Astrocyte (in vitro differentiated cells and primary cell): ENCODE measurements around the gene AMER2.

ENCODE experiments used
- EZH2 ChIP-seq: IDR thresholded peaks from 2 replicates; pipeline ENCODE4 v1.6.1; 2012; ENCODE audit warnings: mild to moderate bottlenecking, low read length, inconsistent platforms; ENCODE audit not compliant: insufficient read depth
- TF ChIP-seq, protein P1 (sequence below): IDR thresholded peaks from 2 replicates; pipeline ENCODE4 v1.5.1; 2011; ENCODE audit warnings: low read depth, mild to moderate bottlenecking, inconsistent platforms, low read length, moderate library complexity; ENCODE audit not compliant: insufficient read depth

DNA sequence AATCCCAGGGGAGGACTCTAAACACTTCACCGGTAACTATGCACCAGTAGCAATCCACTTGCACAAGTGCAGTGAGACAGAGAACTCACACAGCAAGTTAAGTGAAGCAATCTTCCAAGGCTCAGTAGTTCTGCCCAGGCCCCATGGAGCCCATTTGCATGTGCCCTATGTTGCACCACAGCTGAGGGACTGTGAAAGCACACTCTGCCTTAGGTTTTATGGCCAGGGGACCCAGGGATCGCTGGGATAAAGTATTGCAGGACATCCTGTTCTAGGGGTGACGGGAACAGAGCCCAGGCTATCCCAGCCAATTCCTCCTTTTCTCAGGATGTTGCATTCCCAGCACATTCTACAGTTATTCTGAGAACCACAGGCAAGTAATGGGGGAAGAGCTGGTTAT is 6.0 kb upstream of the AMER2 start:
- TF ChIP-seq, protein P1, sequence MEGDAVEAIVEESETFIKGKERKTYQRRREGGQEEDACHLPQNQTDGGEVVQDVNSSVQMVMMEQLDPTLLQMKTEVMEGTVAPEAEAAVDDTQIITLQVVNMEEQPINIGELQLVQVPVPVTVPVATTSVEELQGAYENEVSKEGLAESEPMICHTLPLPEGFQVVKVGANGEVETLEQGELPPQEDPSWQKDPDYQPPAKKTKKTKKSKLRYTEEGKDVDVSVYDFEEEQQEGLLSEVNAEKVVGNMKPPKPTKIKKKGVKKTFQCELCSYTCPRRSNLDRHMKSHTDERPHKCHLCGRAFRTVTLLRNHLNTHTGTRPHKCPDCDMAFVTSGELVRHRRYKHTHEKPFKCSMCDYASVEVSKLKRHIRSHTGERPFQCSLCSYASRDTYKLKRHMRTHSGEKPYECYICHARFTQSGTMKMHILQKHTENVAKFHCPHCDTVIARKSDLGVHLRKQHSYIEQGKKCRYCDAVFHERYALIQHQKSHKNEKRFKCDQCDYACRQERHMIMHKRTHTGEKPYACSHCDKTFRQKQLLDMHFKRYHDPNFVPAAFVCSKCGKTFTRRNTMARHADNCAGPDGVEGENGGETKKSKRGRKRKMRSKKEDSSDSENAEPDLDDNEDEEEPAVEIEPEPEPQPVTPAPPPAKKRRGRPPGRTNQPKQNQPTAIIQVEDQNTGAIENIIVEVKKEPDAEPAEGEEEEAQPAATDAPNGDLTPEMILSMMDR = no peak
- no peak for TF ChIP-seq EZH2
